HG02798 (cell line): Measurements from ENCODE around the gene DCHS1.

Experiments
- ATAC-seq: cut with Tn5 transposase; IDR thresholded peaks from one replicate; pipeline ENCODE4 v1.9.1; 2021; ENCODE audit warnings: mild to moderate bottlenecking; ENCODE audit not compliant: unreplicated experiment, poor library complexity

DCHS1 gene

GRCh38 chr11:6615882-6616585 is 39.6 kb downstream of the DCHS1 start:
- no peak for ATAC-seq

DNA sequence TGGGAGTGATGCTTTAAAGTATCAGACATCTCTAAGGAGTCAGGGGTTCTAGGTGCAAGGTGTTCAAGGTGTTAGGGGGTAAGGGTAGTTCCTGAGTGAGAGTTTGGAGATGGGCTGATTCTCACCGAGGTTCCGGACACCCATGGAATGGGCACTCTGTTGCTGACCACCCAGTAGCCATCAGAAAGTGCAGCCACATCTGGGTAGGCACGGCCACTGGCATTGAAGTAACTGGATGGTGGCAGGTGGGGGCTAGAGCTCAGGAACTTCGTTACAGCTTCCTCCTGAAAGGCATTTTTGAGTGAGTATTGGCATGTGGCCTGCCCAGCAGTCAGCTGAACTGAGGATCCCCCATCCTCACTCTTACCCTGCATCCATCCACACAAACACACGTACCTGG is 40.6 kb downstream of the DCHS1 start:
- ATAC-seq: no peak

DNA sequence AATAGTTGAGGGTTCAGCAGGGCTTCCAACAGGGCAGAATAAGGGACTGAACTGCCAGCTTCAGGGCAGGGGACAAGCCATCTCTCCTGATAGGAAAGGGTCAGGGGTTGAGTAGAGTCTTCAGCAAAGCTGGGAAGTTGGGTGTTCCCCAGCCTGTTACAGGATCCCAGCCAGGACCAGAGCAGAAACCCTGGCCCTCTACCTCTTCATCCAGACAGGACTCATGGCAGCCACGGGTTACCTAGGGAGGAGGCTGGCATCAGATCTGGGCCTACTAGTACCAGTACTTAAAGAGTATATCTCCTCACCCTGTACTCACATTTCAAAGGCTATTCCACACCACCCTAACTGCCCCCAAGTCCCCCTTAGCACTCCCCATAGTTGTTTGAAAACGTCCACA is 41.2 kb downstream of the DCHS1 start:
- no peak for ATAC-seq

DNA sequence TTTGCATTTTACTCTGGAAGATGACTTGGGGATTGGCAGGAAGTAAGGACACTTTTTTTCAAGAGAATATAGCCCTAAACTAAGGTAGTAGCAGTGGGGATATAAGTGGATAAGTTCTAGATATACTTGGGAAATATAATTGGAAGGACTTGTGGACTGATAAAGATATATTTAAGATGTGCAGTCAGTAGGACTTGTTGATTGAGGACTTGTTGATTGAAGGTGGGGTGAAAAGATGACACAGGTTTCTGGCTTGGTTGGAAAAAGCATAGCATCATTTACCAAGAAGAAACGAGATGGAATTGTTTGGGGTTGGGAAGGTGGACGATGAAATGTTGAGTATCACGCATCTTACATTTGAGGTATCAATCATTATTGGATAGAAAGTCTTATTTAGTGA is 42.1 kb downstream of the DCHS1 start:
- ATAC-seq: no peak

DNA sequence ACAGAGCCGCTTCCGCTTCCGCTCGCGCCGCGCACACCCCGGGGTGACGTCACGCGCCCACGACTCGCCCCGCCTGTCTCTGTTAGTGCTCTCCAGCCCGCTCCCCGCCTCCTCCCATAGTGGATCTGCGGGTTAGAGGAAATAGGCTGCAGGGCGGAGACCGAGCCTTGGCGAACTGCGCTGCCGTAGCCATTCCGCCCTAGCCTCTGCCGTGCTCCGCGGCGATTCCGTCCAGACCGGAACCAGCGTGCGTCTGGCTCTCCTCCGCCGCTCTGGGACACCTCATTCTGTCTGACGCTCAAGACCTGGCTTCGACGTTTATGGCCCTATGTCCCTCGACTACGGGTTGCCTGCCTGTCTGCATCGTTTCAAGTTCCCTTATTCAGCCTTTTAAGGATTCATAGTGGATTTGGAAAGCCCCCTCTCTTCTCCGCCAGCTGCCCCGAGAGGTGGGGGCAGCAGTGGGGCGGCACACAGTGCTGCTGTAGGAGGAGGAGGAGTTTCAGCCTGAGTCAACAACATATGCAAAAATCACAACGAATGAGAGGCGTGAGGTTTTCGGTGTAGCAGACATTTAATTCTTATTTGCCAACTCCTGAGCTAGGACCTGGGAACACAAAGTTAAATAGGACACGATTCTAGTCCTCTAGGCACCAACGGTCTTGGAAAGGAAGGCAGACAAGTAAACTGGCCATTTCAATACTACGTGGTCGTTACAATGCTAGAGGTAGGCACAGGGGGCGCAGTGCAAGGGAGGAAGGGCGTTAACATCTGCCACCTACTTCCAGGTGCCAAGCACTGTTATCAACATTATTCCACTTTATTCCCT is 43.2 kb downstream of the DCHS1 start, which contains the start of gene TAF10:
TAF10 (minus strand) TSS at position 4 of the 829 bp plus-strand sequence. CDS start 27 bp downstream, outside the sequence.
- peak; percentile 91 for ATAC-seq

DNA sequence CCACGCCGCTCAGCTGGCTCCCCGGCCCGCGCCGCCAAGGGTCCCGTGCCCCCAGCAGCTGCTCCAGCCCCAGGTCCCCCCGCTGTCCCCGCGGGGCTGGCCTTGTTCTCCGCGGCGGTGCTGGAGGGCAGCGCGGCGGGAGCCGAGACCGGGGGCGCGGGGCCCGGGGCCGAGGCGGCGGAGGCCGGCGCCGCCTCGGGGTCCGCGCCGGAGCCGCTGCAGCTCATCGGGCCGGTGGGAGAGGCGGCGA is 43.7 kb downstream of the DCHS1 start:
- ATAC-seq: peak; percentile 19

DNA sequence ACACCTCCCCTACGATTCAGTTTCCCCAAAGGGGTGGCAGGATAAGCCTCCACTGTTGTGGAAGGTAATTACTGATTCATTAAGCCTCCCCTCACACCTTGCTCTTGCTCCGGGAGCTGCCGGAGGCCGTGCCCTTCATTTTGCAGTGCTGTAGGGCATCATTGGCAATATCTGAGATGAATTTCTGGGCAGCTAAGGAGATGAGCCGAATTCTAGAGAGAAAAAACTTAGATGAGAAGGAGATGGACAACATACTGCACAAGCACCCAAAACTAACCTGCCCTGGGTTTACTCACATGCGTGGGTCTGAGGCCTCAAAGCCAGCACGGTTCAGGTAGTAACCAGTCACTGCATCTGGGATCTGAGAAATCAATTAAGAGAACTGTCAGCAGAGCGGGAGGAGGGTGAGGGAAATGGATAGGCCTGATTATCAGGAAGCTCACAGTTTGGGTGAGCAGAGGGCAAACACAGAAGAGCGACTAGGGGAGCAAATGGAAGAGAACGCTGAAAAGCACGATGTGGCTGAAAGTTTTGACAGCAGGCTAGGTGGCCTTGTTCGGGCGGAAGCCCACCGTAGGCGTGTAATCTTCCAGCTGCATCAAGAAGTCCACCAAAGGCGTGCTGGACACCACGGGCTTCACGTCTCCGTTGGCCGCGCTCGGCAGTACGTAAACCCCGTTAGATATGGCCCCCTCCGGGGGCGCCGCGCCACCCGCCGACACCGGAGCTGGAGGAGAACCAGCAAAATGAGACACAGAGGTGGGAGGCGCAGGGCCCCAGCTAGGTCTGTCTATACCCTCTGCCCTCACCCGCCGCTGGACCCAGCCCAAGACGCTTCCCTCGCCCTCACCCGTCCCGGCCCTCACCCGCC is 44.3 kb downstream of the DCHS1 start:
- no peak for ATAC-seq

DNA sequence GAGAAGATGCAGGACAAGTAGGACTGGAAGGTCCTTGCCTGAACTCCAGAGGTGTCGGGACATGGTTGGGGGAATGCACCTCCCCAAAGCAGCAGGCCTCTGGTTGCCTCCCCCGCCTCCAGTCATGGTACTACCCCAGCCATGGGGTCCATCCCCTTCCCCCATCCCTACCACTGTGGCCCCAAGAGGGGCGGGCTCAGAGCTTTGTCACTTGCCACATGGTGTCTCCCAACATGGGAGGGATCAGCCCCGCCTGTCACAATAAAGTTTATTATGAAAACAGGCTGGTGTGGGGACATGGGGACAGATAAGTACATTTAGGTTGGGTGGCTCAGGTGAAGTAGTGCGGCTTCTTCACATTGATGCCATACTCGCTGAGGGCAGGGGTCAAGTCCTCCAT is 45.0 kb downstream of the DCHS1 start:
- no peak for ATAC-seq

DNA sequence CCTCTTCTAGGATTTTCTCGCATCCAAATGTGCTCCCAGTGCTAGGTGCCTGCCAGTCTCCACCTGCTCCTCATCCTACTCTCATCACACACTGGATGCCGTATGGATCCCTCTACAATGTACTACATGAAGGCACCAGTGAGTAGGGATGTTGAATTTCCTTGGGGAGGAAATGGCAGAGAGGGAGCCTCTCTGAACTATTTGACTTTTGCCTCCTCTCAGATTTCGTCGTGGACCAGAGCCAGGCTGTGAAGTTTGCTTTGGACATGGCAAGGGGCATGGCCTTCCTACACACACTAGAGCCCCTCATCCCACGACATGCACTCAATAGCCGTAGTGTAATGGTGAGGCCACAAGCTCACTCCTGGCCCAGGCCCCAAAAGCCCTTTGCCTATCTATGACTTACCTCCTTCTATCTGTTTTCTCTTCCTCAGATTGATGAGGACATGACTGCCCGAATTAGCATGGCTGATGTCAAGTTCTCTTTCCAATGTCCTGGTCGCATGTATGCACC is 46.0 kb downstream of the DCHS1 start:
- ATAC-seq: no peak

DNA sequence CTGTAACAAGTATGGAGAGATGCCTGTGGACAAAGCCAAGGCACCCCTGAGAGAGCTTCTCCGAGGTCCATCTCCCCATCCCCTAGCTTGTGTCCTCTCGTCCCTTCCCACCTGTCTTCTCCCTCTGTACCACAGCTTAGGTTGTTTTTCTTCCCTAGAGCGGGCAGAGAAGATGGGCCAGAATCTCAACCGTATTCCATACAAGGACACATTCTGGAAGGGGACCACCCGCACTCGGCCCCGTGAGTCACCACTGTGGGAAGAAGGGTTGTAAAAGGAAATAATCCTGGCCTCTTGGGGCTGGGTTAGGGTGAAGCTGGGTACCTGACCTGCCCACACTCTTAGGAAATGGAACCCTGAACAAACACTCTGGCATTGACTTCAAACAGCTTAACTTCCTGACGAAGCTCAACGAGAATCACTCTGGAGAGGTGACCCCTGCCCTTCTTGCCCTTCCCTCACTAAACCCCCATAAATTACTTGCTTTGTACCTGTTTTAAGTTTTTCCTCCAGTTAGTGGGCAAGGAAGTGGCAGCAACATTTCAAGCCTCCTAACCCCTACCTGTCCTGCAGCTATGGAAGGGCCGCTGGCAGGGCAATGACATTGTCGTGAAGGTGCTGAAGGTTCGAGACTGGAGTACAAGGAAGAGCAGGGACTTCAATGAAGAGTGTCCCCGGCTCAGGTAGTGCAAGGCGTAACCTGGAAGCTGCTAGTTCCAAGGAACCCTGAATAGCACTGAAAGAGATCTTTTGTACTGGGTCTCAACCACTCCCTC is 46.7 kb downstream of the DCHS1 start:
- no peak for ATAC-seq

GRCh38 chr11:6608011-6608410 is 47.6 kb downstream of the DCHS1 start:
- no peak for ATAC-seq

DNA sequence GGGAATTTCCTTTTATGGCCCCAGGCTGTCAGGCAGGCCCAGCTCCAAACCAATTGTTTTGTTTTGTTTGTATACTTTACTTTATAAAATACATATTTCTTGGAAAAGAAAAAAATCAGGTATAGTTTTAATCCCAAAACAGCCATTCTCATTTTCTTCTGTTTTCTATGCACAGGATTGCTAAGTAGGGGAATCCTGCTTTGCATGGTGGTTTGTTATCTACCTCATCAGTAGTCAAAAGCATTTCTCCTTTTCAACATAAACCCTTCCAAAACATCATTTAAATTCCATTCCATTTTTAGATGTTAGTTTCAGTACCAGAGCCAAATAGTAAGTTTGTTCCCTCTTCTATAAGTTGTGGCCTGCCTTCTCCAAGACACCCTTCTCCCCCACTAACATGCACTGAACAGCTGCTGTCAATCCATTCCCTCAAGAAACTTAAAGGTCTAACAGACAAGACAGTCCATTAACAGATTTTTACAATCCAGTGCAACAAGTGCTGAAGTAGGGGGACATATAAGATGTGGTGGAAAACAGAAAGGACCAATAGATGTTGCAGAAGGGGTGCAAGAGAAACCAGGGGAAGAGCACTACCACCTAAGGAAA is 48.3 kb downstream of the DCHS1 start:
- no peak for ATAC-seq

GRCh38 chr11:6606471-6607189 is 49.0 kb downstream of the DCHS1 start:
- peak; percentile 45 for ATAC-seq

DNA sequence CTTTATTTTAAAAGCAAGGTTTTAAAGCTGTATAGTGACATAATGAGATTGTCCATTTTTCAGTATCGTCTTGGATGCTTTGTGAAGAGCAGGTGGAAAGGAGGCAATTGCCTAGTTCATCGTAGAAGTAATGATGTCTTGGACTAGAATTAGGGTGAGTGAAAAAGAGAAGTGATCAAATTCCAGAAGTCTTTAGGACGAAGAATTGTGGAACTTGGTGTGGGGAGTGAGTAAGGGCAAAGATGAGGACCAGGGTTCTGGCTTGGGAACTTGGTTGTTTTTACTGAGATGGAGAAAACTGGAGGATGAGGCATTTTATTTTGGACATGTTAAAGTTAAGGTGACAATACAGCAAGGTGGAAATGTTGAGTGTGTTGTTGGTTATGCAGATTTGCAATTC is 50.8 kb downstream of the DCHS1 start:
- no peak for ATAC-seq

DNA sequence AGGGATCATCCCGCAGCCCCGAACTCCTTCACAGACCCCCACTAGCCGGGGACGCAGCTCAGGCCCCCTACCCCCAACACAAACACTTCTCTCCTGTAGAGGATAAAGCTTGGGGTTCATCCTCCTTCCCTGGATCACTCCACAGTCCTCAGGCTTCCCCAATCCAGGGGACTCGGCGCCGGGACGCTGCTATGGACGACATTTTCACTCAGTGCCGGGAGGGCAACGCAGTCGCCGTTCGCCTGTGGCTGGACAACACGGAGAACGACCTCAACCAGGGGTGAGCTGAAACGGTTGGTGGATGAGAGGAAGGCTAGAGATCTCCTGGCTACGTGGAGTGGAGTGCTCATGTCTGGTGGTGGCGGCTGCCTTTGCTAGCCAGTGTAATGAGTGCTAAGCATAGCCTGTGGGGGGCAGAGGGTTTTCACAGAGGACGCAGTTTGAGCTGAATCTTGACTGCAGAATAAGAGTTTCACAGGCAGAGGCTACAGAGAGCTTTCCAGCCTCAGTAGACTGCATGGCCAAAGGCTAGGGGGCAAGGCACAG is 51.5 kb downstream of the DCHS1 start:
- peak; percentile 36 for ATAC-seq

DNA sequence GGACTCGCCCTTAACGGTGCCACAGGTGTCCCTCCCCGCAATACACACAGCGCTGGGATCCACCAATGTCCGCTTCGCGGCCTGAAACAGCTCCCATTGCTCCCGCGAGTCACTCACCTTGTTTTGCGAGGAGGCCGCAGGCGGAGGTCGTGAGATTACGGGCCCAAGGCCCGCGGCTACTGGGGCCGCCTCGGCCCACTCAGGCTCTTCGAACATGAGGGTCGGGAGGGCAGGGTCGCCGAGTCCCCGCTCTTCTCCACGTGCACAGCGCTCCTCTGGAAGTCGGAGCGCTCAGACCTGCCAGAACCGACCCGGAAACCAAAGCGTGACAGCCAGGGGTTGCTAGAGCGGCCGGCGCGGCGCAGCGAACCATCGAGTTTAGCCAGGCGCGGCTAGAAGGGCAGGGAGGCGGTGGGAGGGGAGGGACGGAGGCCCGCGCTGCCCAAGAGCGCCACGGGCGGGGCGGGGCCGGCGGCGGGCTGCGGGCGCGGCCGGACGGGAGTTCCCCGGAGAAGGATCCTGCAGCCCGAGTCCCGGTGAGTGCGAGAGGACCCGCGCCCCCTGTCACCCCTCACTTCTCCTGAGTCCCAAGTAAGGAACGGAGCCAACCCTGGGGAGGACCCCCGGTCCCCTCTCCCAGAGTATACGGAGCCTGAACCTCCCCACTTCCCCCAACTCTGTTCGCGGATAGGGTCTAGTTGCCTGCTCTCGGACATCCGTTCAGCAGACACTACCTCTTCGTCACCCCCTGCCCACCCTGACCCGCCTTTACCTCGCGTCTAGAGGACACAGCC is 52.1 kb downstream of the DCHS1 start, which contains the start of the genes ILK and RRP8:
ILK (plus strand) TSS at position 488 of the 794 bp plus-strand sequence. CDS start 498 bp downstream, outside the sequence.
RRP8 (minus strand) TSS at position 330 of the 794 bp plus-strand sequence; CDS start at position 216, 114 bp downstream.
- ATAC-seq: peak; percentile 83

DNA sequence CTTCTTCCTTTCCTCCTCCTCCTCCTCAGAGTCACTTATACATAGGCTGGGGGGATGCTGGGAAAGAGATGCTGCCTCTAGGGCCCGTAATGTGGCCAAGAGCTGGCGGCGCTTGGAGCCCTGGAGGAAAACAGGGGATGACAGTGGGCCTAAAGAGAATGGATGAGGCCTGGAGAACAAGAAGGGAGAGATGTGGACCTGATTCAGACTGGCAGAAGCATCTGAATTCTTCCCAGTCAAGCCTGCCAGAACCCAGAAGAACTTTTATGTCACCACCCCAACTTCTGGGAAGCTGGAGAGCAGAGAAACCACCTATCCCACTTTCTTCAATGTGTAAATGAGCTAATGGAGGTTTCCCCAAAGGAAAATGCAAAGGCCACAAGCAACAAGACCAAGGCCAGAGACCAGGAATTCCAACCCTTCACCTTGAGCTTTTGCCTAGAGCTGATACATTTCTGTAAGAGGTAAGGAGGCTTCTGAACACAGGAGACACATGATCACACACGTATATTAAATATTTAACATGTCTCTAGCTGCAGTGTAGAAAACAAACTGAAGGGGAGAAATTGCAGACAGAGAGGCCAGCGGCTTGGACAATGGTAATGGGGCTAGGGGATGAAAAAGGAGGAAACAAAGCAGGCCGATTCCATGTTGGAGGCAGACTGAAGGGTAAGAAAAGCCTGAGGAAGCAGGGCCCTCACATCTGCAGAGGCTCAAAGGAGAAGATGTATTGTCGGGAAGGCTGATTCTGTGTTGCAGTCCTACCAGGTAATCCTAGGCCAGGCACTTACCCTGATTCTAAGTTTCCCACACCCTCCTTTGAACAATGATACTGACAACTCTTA is 53.3 kb downstream of the DCHS1 start:
- no peak for ATAC-seq
